Caco-2 (cell line): ENCODE results near the gene GALNT14. TPM values are rescaled to one million over a fixed set of nuclear protein-coding genes. Genes with fewer than 3 reads are reported as not detected.

Experiments used
- BruUV-seq: library from RNA; stranded (reverse); fragments of 400-500 nt; replicated peaks from 2 replicates; lab custom pipeline; 2021; lab: Mats Ljungman, UMichigan
- CTCF ChIA-PET: fragments of 300-600 bp; sonication (Branson Sonifier 250); formaldehyde crosslinking; loops from one replicate; lab custom pipeline; 2022; ENCODE audit warnings: antibody characterized with exemption; lab: Charles Lee
- POLR2A ChIA-PET: fragments of 300-600 bp; sonication (Branson Sonifier 250); formaldehyde crosslinking; loops from one replicate; lab custom pipeline; 2022; ENCODE audit warnings: antibody characterized with exemption; lab: Charles Lee
- DNase-seq, 2 experiments: peaks; one replicate each; pipeline versions ENCODE4 v3.0.0 to v3.0.0-alpha.2; 2020 to 2022
- H3K27me3 ChIP-seq: replicated peaks from 2 replicates; pipeline ENCODE4 v1.6.0; 2011; ENCODE audit warnings: low read length; ENCODE audit not compliant: control insufficient read depth, insufficient read depth
- H3K36me3 ChIP-seq: 2 replicates; pipeline ENCODE4 v1.5.1; 2011; ENCODE audit warnings: low read length; ENCODE audit not compliant: control insufficient read depth, insufficient read depth
- H3K4me1 ChIP-seq: fragments of 250-450 bp; sonication (Bioruptor Pico); 2 replicates; pipeline ENCODE4 v1.5.1; 2020; ENCODE audit warnings: mild to moderate bottlenecking
- H3K4me3 ChIP-seq: 2 replicates; pipeline ENCODE4 v1.5.1; 2011; ENCODE audit warnings: low read depth, mild to moderate bottlenecking, control low read depth, low read length
- H3K9me3 ChIP-seq: fragments of 250-450 bp; sonication (Bioruptor Pico); 2 replicates; pipeline ENCODE4 v1.5.1; 2020; ENCODE audit warnings: mild to moderate bottlenecking, moderate library complexity
- H3K27ac Mint-ChIP-seq: one replicate; pipeline ENCODE4 v1.8.0; 2022; ENCODE audit warnings: mixed read lengths; ENCODE audit not compliant: unreplicated experiment
- H3K27me3 Mint-ChIP-seq: one replicate; pipeline ENCODE4 v1.8.0; 2022; ENCODE audit warnings: mixed read lengths; ENCODE audit not compliant: insufficient read depth, unreplicated experiment
- H3K36me3 Mint-ChIP-seq: one replicate; pipeline ENCODE4 v1.8.0; 2022; ENCODE audit warnings: mild to moderate bottlenecking, mixed read lengths; ENCODE audit not compliant: insufficient read depth, unreplicated experiment
- H3K4me1 Mint-ChIP-seq: one replicate; pipeline ENCODE4 v1.8.0; 2022; ENCODE audit warnings: low read depth, mixed read lengths; ENCODE audit not compliant: unreplicated experiment
- H3K4me3 Mint-ChIP-seq: one replicate; pipeline ENCODE4 v1.8.0; 2022; ENCODE audit warnings: mild to moderate bottlenecking, moderate library complexity, mixed read lengths; ENCODE audit not compliant: unreplicated experiment
- H3K9me3 Mint-ChIP-seq: one replicate; pipeline ENCODE4 v1.8.0; 2022; ENCODE audit warnings: mixed read lengths; ENCODE audit not compliant: unreplicated experiment
- CTCF ChIP-seq, 2 experiments: fragments of 200-600 bp in 1 of 2; IDR thresholded peaks; 1 replicate in 1 of 2; 2 replicates in 1 of 2; pipeline versions ENCODE4 v1.5.1 to v1.8.0; 2011 to 2022; ENCODE audit warnings: antibody characterized with exemption in 1 of 2, control low read depth in 1 of 2, inconsistent platforms in 1 of 2, low read depth in 1 of 2, low read length in 1 of 2, mild to moderate bottlenecking in 1 of 2, moderate library complexity in 1 of 2; ENCODE audit not compliant: insufficient read depth in 1 of 2, severe bottlenecking in 1 of 2, unreplicated experiment in 1 of 2
- intact Hi-C: fragments of 100-400 bp; cut with micrococcal nuclease; formaldehyde crosslinking; loops from one replicate; pipeline ENCODE4 v1.10.0; 2022; ENCODE audit not compliant: unreplicated experiment
- total RNA-seq: library from RNA; stranded (reverse); gene quantifications from 2 replicates; pipeline ENCODE4 v1.2.3, GENCODE V29; 2022

GALNT14 gene
- total RNA-seq, 1 experiment from 2014 or later = not detected

DNA sequence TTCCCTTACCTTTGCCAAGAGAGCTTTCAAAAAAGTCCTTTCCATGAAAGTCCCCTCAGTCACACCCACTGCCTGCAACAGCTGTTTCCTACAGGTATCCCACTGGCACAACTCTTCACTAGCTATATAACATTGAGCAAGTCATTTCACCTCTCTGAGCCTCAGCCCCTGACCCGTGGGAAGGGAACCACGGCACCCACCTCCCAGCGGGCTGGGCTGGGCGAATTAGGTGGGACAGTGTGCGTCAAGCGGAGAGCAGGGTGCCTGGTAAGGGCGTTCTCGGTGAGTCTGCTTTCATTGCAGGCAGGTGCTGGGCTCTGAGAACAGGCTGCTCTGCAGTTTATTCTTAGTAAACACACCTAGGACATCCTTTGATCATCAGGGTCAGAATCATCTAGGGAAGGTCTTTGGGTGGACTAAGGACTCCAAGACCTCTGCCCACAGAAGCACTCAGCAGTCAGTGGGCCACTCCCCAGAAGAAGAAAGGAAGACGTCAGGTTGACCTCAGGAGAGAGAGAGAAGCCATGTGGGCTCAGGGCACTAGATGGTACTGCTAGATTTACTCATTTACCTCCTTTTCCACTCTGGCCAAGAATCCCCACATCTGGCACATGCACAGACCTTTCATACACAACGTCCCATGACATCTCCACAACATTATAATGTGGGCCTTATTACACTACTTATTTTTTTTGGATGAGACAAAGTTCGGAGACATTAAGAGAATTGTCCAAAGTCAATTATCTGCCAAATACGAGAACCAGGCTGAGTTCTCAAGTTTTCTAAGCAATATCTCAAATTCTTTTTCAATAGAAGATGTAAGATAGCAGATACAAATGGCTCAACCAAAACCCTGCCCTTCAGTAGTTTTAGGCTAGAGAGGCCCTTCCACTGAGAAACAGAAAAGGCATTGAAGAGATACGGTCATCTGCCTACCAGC is 79.9 kb downstream of the GALNT14 start:
- no peaks in the 10 kb centered on the region for H3K4me1 ChIP-seq
- H3K4me3 ChIP-seq = no peak overlapping the region
- H3K9me3 Mint-ChIP-seq = no peaks in the 10 kb centered on the region
- H3K9me3 ChIP-seq = no peaks in the 10 kb centered on the region
- ChIA-PET POLR2A (no interaction called here), CTCF (no interaction called here)
- no peaks in the 10 kb centered on the region for H3K4me1 Mint-ChIP-seq
- H3K4me3 Mint-ChIP-seq = no peak overlapping the region
- no peak for TF ChIP-seq CTCF (IDR thresholded peaks at IDR 0.05; ENCODE audit: insufficient read depth in 1 of 2, low read depth in 1 of 2, low read length in 1 of 2, severe bottlenecking in 1 of 2, unreplicated experiment in 1 of 2)
- H3K27me3 Mint-ChIP-seq = peaks cover 15% of the 10 kb centered on the region
- intact Hi-C loops = no loop called here
- H3K36me3 ChIP-seq = no peaks in the 10 kb centered on the region
- H3K27me3 ChIP-seq = no peaks in the 10 kb centered on the region; the same call in 1 of the 2 replicates
- no TSS peak for BruUV-seq
- H3K36me3 Mint-ChIP-seq = no peaks in the 10 kb centered on the region
- DNase-seq = no peak
- no peak overlapping the region for H3K27ac Mint-ChIP-seq

DNA sequence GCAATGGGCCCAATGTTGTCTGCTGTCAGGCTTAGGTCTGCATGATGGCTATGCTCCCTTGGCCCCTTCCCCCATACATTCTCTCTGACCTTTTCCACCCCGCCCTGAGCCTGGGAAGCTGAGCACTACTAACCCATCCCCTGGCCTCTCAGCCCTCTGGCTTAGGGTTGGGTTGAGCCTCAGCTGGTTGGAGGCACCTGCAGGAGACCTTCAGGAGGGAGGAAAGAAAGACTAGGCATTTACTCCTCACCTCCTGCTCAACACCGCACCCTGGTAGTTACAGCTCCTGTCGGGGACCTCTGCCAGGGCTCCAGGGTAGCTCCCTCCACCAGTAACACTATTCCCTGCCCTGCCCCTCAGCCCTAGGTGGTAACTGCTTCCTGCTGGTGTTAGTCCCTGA is 80.5 kb downstream of the GALNT14 start:
- Histone ChIP-seq H3K36me3 (no peaks in the 10 kb centered on the region), H3K4me3 (no peak overlapping the region), H3K9me3 (no peaks in the 10 kb centered on the region), H3K4me1 (no peaks in the 10 kb centered on the region), H3K27me3 (no peaks in the 10 kb centered on the region; the same call in 1 of the 2 replicates)
- H3K4me3 Mint-ChIP-seq = no peak overlapping the region
- no peaks in the 10 kb centered on the region for H3K36me3 Mint-ChIP-seq
- no peaks in the 10 kb centered on the region for H3K4me1 Mint-ChIP-seq
- BruUV-seq = no TSS peak
- TF ChIP-seq CTCF (IDR thresholded peaks at IDR 0.05; ENCODE audit: insufficient read depth in 1 of 2, low read depth in 1 of 2, low read length in 1 of 2, severe bottlenecking in 1 of 2, unreplicated experiment in 1 of 2) = no peak
- no peak for DNase-seq
- POLR2A ChIA-PET = no interaction called here
- CTCF ChIA-PET = no interaction called here
- H3K27me3 Mint-ChIP-seq = peaks cover 15% of the 10 kb centered on the region
- H3K9me3 Mint-ChIP-seq = no peaks in the 10 kb centered on the region
- intact Hi-C loops = no loop called here
- no peak overlapping the region for H3K27ac Mint-ChIP-seq

- no TSS peak for BruUV-seq
- no peaks in the 10 kb centered on the region for H3K9me3 ChIP-seq
- TF ChIP-seq CTCF (IDR thresholded peaks at IDR 0.05; ENCODE audit: insufficient read depth in 1 of 2, low read depth in 1 of 2, low read length in 1 of 2, severe bottlenecking in 1 of 2, unreplicated experiment in 1 of 2) = no peak
- no peak overlapping the region for H3K4me3 Mint-ChIP-seq
- POLR2A ChIA-PET = no interaction called here
- DNase-seq = no peak
- H3K9me3 Mint-ChIP-seq = no peaks in the 10 kb centered on the region
- no peaks in the 10 kb centered on the region for H3K36me3 ChIP-seq
- no peaks in the 10 kb centered on the region; the same call in 1 of the 2 replicates for H3K27me3 ChIP-seq
- H3K4me1 ChIP-seq = no peaks in the 10 kb centered on the region
- H3K4me3 ChIP-seq = no peak overlapping the region
- H3K27me3 Mint-ChIP-seq = peaks cover 10% of the 10 kb centered on the region
- no peaks in the 10 kb centered on the region for H3K4me1 Mint-ChIP-seq
- H3K27ac Mint-ChIP-seq = no peak overlapping the region
- CTCF ChIA-PET = no interaction called here
- intact Hi-C loops = no loop called here
- no peaks in the 10 kb centered on the region for H3K36me3 Mint-ChIP-seq
These were observed 82.3 kb downstream of the GALNT14 start for GRCh38 chr2:31055938-31056337.
